MM.1S (cell line): Measurements from ENCODE around the gene CTTN.

Experiments
- DNase-seq: peaks from one replicate; pipeline ENCODE4 v3.0.0-alpha.2; 2015
- H2AFZ ChIP-seq: fragments of 300-600 bp; sonication (generic); 2 replicates; pipeline ENCODE4 v1.6.0; 2016; ENCODE audit warnings: antibody characterized with exemption, low read length
- H3F3A ChIP-seq: fragments of 300-600 bp; sonication (generic); 2 replicates; pipeline ENCODE4 v1.6.1; 2016; ENCODE audit warnings: mild to moderate bottlenecking, antibody characterized with exemption, low read length, moderate library complexity, mixed read lengths; ENCODE audit not compliant: insufficient read depth
- H3K27ac ChIP-seq: fragments of 300-600 bp; sonication (generic); 2 replicates; pipeline ENCODE4 v1.5.1; 2016; ENCODE audit warnings: mild to moderate bottlenecking, low read length
- H3K27me3 ChIP-seq: fragments of 300-600 bp; sonication (generic); replicated peaks from 2 replicates; pipeline ENCODE4 v1.6.0; 2016; ENCODE audit warnings: low read length; ENCODE audit not compliant: insufficient read depth
- H3K36me3 ChIP-seq: fragments of 300-600 bp; sonication (generic); replicated peaks from 2 replicates; pipeline ENCODE4 v1.6.1; 2016; ENCODE audit warnings: mild to moderate bottlenecking, low read length, mixed read lengths; ENCODE audit not compliant: insufficient read depth
- H3K4me1 ChIP-seq: fragments of 300-600 bp; sonication (generic); 2 replicates; pipeline ENCODE4 v1.6.1; 2016; ENCODE audit warnings: low read length, mixed read lengths
- H3K4me2 ChIP-seq: fragments of 300-600 bp; sonication (generic); 2 replicates; pipeline ENCODE4 v1.6.0; 2016; ENCODE audit warnings: low read depth, low read length
- H3K4me3 ChIP-seq: fragments of 300-600 bp; sonication (generic); 2 replicates; pipeline ENCODE4 v1.5.1; 2016; ENCODE audit warnings: low read length, mixed read lengths
- H3K79me2 ChIP-seq: fragments of 300-600 bp; sonication (generic); 2 replicates; pipeline ENCODE4 v1.6.1; 2016; ENCODE audit warnings: mixed run types, low read length, mixed read lengths
- H3K9ac ChIP-seq: fragments of 300-600 bp; sonication (generic); 2 replicates; pipeline ENCODE4 v1.6.1; 2016; ENCODE audit warnings: low read length, mixed read lengths
- H3K9me2 ChIP-seq: fragments of 300-600 bp; sonication (generic); replicated peaks from 2 replicates; pipeline ENCODE4 v1.6.1; 2016; ENCODE audit warnings: mild to moderate bottlenecking, low read length, mixed read lengths; ENCODE audit not compliant: insufficient read depth
- H3K9me3 ChIP-seq: fragments of 300-600 bp; sonication (generic); replicated peaks from 2 replicates; pipeline ENCODE4 v1.6.1; 2016; ENCODE audit warnings: mild to moderate bottlenecking, low read length, mixed read lengths; ENCODE audit not compliant: insufficient read depth
- H4K20me1 ChIP-seq: fragments of 300-600 bp; sonication (generic); 2 replicates; pipeline ENCODE4 v1.6.1; 2016; ENCODE audit warnings: mild to moderate bottlenecking, low read length, moderate library complexity, mixed read lengths; ENCODE audit not compliant: insufficient read depth
- EZH2 ChIP-seq: fragments of 300-600 bp; sonication (generic); optimal IDR thresholded peaks from 2 replicates; pipeline ENCODE3; 2017; ENCODE audit warnings: low read depth, mild to moderate bottlenecking, antibody characterized with exemption, low read length, mixed read lengths
- EZH2phosphoT487 ChIP-seq: fragments of 300-600 bp; sonication (generic); IDR thresholded peaks from 2 replicates; pipeline ENCODE4 v1.6.1; 2018; ENCODE audit warnings: antibody characterized with exemption, low read length
- TF ChIP-seq, protein P1 (sequence below): fragments of 300-600 bp; sonication (generic); IDR thresholded peaks from 2 replicates; pipeline ENCODE4 v1.5.1; 2016; ENCODE audit warnings: antibody characterized with exemption, low read length, mixed read lengths

Gene CTTN

DNA sequence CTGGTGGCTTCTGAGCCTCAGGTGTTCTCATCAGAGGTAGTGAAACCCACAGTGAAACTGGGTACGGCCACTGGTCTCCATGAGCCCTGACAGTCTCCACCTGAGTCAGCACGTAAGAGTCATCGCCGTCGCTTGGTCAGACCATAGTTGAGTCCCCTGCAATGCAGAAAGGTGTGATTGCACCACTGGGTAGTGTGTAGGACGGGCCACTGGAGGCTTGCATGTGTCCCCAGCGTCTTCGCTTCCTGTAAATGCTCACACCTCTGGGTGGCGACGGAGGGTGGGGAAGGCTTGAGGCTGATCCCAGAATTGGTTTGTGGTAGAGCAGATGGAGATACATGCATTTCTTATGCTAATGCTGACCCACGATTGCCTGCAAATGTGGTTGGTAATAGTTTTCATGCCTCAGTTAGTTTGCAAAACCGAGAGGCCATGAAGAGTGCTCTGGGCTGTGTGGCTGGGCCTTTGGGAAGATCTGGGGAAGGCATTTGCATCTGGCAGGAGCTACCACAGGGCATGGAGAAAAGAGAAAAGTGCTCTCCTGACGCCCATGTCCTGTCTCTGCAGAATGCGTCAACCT lies 26.5 kb downstream of the CTTN start:
- Histone ChIP-seq H3F3A (no peaks in the 10 kb centered on the region), H3K9me3 (no peaks in the 10 kb centered on the region), H2AFZ (no peak overlapping the region), H3K27me3 (peaks cover 79% of the 10 kb centered on the region), H4K20me1 (no peaks in the 10 kb centered on the region), H3K36me3 (no peaks in the 10 kb centered on the region), H3K9ac (no peak overlapping the region), H3K4me1 (no peaks in the 10 kb centered on the region), H3K9me2 (no peaks in the 10 kb centered on the region), H3K79me2 (no peaks in the 10 kb centered on the region), H3K4me2 (no peak overlapping the region), H3K4me3 (no peak overlapping the region), H3K27ac (no peak overlapping the region)
- DNase-seq: no peak
- no peak for TF ChIP-seq EZH2
- TF ChIP-seq, protein P1, sequence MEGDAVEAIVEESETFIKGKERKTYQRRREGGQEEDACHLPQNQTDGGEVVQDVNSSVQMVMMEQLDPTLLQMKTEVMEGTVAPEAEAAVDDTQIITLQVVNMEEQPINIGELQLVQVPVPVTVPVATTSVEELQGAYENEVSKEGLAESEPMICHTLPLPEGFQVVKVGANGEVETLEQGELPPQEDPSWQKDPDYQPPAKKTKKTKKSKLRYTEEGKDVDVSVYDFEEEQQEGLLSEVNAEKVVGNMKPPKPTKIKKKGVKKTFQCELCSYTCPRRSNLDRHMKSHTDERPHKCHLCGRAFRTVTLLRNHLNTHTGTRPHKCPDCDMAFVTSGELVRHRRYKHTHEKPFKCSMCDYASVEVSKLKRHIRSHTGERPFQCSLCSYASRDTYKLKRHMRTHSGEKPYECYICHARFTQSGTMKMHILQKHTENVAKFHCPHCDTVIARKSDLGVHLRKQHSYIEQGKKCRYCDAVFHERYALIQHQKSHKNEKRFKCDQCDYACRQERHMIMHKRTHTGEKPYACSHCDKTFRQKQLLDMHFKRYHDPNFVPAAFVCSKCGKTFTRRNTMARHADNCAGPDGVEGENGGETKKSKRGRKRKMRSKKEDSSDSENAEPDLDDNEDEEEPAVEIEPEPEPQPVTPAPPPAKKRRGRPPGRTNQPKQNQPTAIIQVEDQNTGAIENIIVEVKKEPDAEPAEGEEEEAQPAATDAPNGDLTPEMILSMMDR: no peak
- no peak for TF ChIP-seq EZH2phosphoT487

DNA sequence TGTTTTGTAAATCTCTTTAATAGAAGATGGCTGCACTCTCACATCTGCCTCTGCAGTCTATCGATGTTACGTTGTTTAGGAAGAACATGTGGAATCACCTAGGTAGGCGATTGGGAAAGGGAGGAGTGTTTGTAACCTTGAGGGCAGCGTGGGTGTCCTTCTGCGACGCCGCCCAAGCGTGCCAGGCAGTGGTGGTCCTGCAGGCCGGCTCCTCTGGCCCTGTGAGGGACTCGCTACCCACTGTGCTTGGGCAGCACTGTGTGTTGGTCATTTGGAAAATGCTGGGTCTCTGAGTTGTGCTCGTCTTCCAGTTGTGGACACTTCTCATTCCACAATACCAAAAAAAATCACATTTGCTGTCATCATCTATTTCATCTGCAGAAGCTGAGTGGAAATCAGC lies 29.1 kb downstream of the CTTN start:
- Histone ChIP-seq H3K9me3 (no peaks in the 10 kb centered on the region), H3K4me1 (no peaks in the 10 kb centered on the region), H3K4me3 (no peak overlapping the region), H3F3A (no peaks in the 10 kb centered on the region), H2AFZ (no peak overlapping the region), H3K36me3 (no peaks in the 10 kb centered on the region), H3K27ac (no peak overlapping the region), H4K20me1 (no peaks in the 10 kb centered on the region), H3K79me2 (no peaks in the 10 kb centered on the region), H3K27me3 (peaks cover 78% of the 10 kb centered on the region), H3K9ac (no peak overlapping the region), H3K9me2 (no peaks in the 10 kb centered on the region), H3K4me2 (no peak overlapping the region)
- TF ChIP-seq EZH2 (no peak), EZH2phosphoT487 (no peak)
- TF ChIP-seq, protein P1: no peak
- no peak for DNase-seq

DNA sequence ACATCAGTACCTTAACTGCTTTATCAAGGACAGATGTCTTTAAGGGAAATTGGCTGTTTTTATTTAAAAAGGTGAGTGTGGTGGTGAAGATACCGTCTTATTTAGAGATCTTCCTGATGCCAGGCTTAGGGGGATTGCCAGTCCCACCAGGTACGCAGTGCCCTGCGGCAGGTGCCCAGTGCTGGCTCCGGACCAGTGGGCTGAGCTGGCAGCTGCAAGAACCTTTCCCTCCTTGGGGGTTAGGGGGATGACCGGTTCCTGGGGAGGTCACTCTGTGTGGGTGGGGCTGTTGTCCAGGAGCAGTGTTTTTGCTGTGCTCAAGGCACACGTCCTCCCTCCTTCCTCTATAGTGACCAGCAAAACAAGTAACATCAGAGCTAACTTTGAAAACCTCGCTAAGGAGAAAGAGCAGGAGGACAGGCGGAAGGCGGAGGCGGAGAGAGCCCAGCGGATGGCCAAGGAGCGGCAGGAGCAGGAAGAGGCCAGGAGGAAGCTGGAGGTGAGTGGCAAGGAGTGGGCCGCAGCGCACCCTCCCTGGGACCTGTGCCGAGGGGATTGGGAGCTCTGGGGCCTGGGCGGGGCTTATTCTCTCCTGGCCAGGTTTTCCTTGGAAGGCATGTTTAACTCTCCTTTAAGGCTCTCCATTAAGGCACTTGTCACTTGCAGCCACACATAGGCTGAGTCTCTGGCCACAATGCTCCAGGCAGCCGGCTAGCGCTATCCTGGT lies 30.5 kb downstream of the CTTN start:
- H4K20me1 ChIP-seq: no peaks in the 10 kb centered on the region
- H3F3A ChIP-seq: no peaks in the 10 kb centered on the region
- H3K79me2 ChIP-seq: no peaks in the 10 kb centered on the region
- no peak overlapping the region for H2AFZ ChIP-seq
- DNase-seq: no peak
- peaks cover 83% of the 10 kb centered on the region for H3K27me3 ChIP-seq
- H3K9ac ChIP-seq: no peak overlapping the region
- TF ChIP-seq EZH2phosphoT487: no peak
- TF ChIP-seq EZH2: no peak
- no peak overlapping the region for H3K4me3 ChIP-seq
- H3K4me1 ChIP-seq: no peaks in the 10 kb centered on the region
- H3K9me2 ChIP-seq: no peaks in the 10 kb centered on the region
- H3K4me2 ChIP-seq: no peak overlapping the region
- no peak overlapping the region for H3K27ac ChIP-seq
- H3K36me3 ChIP-seq: no peaks in the 10 kb centered on the region
- H3K9me3 ChIP-seq: no peaks in the 10 kb centered on the region

DNA sequence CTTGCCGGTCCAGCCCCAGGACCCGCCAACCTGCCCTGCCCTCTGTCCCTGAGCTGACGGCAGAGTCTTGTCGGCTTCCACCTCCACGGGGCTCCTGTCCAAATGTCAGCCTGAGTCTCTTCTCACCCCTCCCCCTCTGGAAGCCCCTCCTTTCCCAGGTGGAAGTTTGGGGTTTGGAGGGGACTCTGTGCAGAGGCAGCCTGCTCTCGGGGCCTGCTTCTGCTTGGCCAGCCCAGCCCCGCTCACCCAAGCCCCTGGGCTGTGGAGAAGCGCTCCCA lies 31.0 kb downstream of the CTTN start:
- TF ChIP-seq EZH2: no peak
- no peak for TF ChIP-seq EZH2phosphoT487
- TF ChIP-seq, protein P1: no peak
- H3F3A ChIP-seq: no peaks in the 10 kb centered on the region
- no peak overlapping the region for H3K9ac ChIP-seq

More for the DNA sequence above, 31.0 kb downstream of the CTTN start:
- H4K20me1 ChIP-seq: no peaks in the 10 kb centered on the region
- no peak overlapping the region for H3K4me3 ChIP-seq
- H3K4me1 ChIP-seq: no peaks in the 10 kb centered on the region
- H3K9me3 ChIP-seq: no peaks in the 10 kb centered on the region
- H2AFZ ChIP-seq: no peak overlapping the region
- no peaks in the 10 kb centered on the region for H3K79me2 ChIP-seq
- no peaks in the 10 kb centered on the region for H3K9me2 ChIP-seq
- H3K36me3 ChIP-seq: no peaks in the 10 kb centered on the region
- no peak overlapping the region for H3K27ac ChIP-seq
- DNase-seq: no peak
- H3K4me2 ChIP-seq: no peak overlapping the region
- H3K27me3 ChIP-seq: peaks cover 83% of the 10 kb centered on the region
